NK-92 (cell line): Measurements from ENCODE around the gene SPATA25.
"Not testable (repeated sequence)": the region's sequence is repeated elsewhere in the genome, so short reads cannot be mapped to it uniquely, and the experiment has no call there.

ENCODE experiments used
- DNase-seq: peaks from one replicate; lab custom pipeline; 2025; ENCODE audit not compliant: unreplicated experiment; lab: John Stamatoyannopoulos, UW

SPATA25 gene, protein sequence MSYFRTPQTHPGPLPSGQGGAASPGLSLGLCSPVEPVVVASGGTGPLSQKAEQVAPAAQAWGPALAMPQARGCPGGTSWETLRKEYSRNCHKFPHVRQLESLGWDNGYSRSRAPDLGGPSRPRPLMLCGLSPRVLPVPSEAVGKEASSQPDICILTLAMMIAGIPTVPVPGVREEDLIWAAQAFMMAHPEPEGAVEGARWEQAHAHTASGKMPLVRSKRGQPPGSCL

DNA sequence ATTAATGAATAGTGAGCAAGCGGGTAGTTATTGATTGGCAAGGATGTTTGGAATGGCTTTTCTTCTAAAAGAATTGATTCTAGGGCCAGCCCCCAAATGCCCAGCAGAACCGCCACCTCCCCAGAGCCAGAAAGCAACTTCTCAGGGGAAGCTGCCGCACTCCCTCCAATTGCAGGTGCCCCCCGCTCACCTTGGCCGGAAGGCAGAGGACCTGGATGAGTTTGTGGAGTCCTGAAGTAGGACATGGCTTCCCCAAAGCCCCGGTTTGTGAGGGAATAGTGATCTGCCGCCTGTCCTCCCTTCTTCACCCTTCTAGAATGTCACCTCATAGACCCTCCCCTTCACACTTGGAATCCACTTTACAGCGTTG lies at the start of gene SPATA25:
SPATA25 (minus strand) TSS at position 277 of the 370 bp plus-strand sequence; CDS start at position 245, 32 bp downstream.
- no peak for DNase-seq

DNA sequence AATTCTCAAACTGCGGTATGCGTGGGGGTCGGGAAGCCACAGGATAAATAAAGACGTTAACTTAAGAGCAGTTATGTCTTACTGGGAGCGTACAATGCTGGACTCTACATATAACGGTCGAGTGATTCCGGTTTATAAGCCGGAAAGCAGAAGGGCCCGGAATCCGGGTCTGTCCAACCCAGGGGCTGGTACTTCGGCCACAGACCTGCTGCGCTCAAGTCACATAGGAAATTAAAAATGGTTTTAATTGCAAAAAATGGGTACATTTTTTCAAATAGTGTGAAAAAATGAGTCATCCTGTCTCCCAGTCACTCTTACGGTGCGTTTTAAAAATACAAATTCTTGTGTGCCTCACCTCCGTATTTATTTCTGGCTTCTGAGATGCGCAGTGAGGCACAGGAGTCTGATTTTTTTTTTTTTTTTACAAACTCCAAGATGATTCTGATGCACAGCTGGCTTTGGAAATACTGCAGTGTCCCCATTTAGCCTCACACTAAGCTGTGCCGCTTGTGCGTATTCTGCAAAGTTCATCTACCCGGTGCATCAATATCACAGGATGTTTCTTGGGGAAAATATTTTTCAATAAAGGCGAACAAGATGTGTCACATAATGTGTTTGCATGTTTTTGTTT lies 48.1 kb upstream of the SPATA25 start:
- DNase-seq: no peak

DNA sequence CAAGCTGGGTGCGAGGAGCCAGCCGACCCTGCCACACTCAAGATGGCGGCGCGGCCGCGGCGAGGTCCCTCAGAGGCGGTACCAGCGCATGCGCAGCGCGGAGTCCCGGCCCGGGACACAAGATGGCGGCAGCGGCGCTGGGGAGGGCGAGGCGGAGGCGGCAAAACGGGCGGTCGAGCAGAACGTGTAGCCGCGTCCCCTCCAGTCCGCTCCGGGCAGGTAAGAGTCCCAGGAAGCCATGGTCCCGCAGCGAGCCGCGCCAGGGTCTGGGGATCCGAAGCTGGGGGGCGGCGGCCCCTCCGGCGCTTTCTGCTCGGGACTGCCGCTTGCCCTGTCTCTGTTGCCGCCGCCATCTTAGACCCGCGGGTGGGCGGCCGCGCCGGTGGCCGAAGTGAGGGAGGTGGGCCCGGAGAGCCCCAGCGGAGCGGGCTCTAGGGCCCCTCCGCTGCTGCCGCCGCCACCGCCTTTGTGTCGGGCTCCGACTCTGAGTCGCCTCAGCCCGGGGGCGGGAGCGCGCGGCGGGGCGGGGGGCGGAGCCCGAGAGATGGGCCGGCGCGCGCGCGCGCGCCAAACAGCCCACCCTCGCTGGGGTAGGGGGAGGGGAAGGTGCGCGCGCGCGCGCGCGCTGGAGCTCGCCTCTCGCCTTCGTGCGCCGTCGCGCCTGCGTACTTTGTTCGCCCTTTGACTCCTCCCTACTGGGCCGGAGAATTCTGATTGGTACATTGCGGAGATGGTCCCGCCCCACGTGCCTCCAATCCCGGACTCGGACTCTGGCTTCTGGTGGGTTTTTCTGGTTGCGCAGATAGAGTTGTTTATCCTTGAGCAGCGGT lies 47.4 kb upstream of the SPATA25 start, which contains the start of gene PCIF1:
PCIF1 (plus strand) TSS at position 98 of the 830 bp plus-strand sequence. CDS start 4,317 bp downstream, outside the sequence.
- peak; percentile 69 for DNase-seq

DNA sequence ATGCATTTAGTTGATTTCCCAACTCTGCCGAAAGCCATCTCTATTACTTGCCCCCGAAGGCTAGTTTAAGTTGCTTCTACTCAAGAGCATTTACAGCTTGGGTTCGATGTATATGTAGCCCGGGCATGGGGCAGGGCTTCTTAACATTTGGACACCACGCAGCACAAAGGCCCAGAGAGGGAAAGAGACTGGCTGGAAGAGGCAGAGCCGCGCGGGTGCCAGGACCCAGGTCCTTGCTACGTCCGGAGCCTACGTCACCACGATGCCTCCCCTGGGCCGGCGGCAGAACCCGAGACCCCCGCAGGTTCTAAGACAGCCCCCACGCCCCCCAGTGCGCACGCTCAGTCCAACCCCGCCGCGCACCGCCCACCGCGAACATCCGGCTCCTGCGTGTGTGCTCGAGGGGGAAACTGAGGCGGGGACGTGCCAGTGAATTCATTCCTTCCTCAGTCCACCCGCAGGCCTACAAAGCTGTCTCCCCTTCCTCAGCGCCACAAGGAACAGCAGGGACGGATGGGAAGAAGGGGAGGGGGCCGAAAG lies 46.7 kb upstream of the SPATA25 start:
- no peak for DNase-seq

DNA sequence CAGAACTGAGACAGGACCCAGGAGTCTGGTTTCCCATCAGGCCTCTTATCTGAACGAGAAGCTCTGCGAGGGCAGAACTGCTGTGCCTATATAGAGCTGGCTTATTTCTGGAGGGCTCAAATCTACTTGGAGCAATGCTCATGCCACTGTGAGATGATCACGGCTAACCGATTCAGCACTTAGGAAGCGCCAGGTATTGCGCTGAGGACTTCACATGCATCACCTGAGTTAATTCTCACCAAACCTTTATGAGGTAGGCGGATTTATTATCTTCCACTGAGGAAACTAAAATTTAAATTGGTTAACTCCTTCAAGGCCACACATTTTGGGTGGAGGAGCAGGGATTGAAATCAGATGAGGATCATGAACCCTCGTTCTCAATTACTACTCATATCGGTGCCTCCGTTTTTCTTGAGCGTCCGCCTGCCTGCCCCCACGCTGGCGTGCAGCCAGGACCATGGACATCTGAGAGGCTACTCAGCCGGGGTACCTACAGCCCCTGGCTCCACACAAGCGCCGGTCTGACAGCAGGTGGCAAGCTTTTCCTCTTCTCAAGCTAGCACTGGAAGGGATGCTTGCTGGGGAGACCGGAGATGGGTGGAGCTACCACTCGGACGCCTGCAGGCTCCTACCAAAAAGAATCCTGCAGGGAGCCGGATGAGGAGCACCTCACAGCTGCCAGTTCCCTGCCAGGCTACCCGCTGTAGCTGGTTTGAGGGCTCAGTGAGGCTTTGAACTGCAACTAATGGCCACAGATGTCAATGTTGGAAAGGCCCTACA lies 46.0 kb upstream of the SPATA25 start:
- DNase-seq: no peak

DNA sequence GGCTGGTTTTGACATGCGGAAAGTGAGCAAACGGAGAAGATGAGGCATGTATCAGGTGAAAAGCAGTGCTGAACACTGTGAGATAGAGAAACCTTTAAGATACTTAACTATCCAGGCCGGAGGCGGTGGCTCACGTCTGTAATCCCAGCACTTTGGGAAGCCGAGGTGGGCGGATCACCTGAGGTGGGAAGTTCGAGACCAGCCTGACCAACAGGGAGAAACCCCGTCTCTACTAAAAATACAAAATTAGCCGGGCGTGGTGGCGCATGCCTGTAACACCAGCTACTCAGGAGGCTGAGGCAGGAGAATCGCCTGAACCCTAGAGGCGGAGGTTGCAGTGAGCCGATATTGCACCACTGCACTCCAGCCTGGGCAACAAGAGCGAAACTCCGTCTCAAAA lies 44.3 kb upstream of the SPATA25 start:
- not testable (repeated sequence) for DNase-seq

DNA sequence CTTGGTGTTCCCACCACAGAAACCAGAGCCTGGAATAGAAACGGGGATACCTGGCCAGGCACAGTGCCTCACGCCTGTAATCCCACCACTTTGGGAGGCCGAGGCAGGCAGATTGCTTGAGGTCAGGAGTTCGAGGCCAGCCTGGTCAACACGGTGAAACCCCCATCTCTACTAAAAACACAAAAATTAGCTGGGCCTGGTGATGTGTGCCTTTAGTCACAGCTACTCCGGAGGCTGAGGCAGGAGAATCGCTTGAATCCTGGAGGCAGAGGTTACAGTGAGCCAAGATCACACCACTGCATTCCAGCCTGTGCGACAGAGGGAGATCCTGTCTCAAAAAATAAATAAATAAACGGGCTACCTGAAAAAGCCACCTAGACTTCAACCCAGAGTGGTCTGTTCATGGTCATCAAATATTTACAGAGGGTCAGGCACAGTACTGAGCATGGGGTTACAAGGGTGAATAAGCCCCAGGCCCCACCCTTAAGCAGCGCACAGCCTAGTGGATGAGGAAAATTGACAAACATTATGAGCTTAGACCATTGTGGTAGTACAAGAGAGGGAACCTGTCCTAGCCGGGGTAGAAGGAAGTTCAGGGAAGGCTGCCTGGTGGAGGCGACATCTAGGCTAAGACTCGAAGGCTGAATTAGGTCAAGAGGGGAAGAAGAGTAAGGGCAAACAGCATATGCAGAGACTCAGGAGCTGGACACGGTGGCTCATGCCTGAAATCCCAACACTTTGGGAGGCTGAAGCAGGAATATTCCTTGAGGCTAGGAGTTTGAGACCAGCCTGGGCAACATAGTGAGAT lies 39.9 kb upstream of the SPATA25 start:
- no peak for DNase-seq

DNA sequence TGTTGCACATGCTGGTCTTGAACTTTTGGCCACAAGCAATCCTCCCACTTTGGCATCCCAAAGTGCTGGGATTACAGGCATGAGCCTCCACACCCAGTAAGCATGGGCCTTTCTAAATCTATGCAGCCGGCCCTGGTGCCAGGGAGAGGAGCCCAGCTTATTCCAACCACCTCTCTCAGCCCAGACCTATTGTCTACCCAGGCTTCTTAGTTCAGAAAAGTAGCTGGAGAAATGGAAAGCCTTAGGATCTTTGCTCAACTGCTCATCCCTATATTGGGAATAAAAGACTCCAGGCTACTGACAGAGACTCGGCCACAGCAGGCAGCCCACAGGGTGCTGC lies 39.3 kb upstream of the SPATA25 start:
- no peak for DNase-seq

DNA sequence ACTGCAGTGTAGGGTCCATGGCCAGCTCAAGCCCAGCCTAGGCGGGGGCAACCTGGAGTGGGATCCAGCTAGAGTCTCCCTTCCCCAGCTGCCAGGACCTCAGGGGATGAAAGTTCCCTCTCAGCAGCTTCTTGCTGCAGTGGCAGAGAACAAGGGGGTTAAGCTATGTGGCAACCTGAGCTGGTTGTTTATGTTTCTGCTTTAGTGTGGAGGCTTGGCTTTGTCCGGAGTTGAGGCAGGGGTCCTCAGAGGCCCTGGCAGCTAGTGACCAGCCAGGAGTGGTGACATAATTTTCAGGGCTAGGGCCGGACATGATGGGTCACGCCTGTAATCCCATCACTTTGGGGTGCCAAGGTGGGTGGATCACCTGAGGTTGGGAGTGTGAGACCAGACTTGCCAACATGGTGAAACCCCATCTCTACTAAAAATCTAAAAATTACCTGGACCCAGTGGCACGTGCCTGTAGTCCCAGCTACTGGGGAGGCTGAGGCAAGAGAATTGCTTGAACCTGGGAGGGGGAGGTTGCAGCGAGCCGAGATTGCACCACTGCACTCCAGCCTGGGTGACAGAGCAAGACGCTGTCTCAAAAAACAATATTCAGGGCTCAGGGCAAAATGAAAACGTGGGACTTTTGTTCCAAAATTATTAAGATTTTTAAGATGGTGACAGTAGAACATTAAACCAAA lies 38.5 kb upstream of the SPATA25 start:
- DNase-seq: no peak

DNA sequence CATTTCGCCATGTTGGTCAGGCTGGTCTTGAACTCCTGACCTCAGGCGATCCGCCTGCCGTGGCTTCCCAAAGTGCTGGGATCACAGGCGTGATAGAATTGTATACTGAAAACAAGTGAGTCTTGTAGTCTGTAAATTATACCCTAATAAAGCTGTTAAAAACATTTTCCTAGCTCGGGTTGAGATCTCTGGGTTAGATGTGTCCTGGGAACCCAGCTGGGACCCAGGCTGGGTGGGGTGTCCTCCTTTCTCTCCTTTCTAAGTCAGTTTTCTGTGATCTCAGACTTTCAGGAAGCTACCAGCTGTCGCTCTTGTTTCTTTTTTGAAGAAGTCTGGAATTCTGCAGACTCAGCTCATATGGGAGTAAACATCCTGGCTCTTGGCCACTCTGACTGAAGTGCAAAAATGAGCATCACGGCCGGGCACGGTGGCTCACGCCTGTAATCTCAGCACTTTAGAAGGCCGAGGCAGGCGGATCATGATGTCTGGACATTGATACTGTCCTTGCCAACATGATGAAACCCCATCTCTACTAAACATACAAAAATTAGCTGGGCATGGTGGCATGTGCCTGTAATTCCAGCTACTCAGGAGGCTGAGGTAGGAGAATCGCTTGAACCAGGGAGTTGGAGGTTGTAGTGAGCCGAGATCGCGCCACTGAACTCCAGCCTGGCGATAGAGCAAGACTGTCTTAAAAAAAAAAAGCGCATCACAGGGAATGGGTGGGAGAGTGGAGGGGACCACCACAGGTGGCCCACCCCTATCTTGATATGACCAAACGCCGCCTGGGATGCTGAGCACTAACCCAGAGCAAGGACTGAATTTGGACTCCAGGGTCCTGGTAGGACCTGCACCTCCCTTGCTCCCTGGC lies 37.2 kb upstream of the SPATA25 start:
- no peak for DNase-seq

DNA sequence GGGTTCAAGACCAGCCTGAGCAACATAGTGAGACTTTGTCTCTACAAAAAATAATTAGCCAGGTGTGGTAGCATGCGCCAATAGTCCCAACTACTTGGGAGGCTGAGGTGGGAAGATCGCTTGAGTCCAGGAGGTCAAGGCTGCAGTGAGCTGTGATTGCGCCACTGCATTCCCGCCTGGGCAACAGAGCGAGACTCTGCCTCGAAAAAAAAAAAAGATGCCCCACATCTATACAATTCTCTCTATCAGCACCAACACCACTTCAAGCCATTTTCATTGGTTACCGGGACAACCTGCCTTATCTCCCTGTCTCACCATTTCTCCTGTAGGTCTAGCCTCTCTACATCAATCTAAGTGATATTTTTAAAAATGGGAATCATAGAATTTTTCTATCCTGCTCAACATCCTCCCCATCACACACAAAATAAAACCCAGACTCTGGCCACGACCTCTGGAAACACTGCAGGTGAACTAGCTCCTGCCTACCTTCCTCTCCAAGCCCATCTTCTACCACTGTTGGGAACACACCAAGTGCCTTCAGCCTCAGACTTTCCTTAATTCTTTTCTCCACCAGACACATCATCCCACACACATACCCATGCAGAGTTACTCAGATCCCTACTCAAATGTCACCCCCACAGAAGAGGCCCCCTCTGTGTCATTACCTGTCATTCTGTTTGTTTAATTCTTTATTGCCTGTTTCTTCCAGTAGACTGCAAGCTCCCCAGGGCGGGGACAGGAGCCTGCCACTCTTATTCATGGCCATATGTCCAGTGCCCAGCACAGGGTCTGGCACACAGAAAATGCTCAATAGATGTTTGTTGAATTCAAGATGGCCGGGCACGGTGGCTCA lies 34.1 kb upstream of the SPATA25 start:
- no peak for DNase-seq

DNA sequence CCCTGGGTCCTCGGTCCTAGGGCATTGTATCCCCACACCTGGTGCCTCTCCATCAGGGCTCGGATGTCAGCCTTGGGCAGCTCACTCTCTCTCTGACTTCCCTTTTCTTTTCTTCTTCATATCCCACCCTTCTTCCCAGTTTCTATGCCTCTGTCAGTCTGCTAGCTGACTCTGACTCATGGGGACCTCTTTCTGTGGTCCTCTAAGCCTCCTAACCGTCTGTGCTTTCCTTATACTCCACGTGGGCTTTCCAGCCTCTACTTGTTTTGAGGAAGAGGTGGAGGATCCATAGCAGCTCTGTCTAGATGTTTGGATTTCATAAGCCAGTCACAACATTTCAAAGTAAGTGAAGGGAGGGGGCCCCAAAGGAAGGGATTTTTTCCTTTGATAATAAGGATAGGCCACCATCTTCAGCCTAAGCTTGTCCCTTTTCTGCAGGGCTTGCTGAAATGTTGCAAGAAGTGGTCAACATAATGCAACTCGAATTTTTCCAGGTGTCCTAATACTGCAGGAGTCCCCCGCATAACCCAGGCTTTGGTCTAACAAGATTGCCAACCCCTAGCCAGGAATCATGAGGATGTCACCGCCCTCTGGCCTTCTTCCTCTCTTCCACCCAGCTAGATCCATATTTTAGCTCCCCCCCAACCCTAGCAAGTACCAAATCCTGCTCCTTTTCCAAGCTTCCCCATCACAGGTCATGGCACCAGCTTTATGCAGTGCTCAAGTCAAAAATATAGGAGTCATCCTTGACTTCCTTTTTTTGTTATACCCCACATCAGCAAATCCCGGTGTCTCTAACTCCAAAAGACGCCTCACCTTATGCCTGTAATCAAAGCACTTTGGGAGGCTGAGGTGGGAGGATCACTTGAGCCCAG lies 33.3 kb upstream of the SPATA25 start:
- DNase-seq: no peak

DNA sequence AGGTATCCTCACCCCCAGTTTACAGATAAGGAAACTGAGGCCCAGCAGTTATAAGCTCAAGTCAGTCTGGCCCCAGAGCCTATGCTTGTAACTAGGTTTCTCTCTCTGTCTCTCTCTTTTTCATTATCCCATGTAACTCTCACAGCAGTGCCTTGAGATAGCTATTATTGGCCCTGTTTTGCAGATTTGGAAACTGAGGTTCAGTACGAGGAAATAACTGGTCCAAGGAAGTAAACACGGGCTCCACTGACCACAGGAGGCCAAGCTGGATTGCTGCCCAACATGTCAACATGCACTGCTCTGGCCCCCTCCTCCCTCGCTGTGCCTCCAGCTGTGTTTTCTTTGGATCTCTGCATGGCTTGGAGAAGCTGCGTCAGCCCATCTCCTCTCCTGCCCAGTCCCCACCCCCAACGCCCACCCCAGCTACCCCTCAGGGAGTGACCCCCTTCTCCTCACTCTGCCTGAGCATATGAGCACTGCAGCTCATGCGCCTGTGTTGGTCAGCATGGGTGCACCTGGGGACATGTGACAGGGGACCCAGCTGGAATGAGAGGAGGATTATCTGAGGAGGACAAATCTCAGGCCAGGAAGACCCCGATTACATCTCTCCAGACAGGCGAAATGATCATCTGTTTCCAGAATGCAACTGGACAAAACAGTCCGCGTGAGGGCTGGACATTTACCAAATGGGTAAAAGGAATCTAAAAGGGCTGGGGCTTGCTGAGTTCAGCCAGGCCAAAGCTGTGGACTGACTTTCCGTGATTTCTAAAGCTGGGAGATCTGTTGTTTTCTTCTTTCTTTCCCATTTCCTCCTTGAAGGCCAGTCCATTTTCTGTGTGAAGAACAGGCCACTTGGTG lies 32.3 kb upstream of the SPATA25 start:
- no peak for DNase-seq

DNA sequence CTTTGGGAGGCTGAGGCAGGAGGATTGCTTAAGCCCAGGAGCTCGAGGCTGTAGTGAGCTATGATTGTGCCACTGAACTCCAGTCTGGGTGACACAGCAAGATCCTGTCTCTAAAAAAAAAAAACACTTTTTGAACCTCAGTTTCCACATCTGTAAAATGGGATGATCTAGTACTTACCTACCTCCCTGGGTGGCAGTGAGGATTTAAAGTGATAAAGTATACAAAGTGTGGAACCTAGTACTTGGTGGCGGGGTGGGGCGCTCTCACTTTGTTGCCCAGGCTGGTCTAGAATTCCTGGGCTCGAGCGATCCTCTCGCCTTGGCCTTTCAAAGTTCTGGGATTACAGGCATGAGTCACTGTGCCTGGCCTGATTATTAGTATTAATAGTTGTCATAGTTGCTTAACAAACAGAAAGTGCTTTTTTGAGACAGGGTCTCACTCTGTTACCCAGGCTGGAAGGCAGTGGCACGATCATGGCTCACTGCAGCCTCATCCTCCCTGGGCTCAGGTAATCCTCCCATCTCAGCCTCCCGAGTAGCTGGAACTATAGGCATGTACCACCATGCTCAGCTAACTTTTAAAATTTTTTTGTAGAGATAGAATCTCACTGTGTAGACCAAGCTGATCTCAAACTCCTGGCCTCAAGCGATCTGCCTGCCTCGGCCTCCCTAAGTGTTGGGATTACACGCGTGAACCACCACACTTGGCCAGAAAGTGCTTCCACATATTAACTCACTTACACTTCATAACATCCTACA lies 31.5 kb upstream of the SPATA25 start:
- no peak for DNase-seq

DNA sequence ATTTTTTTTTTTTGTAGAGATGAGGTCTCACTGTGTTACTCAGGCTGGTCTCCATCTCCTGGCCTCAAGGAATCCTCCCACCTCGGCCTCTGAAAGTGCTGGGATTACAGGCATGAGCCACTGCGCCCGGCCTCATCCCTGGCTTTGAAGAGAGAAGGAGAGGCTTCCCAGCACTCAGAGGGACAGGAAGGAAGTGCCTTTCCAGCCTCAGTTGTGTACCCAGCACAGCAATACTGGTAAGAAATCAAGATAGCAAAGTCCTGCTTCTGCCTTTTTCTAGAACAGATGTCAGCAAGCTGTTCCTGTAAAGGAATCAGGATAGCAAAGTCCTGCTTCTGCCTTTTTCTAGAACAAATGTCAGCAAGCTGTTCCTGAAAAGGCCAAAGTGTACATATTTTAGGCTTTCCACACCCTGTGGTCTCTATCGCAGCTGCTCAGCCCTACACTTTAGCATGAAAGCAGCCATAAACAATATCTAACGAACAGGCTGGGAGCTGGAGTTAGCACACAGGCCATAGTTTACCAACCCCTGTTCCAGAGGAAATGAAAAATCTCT lies 30.8 kb upstream of the SPATA25 start:
- DNase-seq: no peak
